Heart right ventricle (tissue), 16 donors: ENCODE results near the gene HDAC10. TPM values are rescaled to one million over a fixed set of nuclear protein-coding genes. Genes with fewer than 3 reads are reported as not detected.

Experiments
- ATAC-seq, 8 donors: fragments of 200-7000 bp; cut with Tn5 transposase; one replicate each; pipeline ENCODE4 v1.9.1; 2020; ENCODE audit warnings: mild to moderate bottlenecking in 8 of 8, moderate library complexity in 8 of 8, moderate number of reproducible peaks in 1 of 8
- DNase-seq, 2 donors: peaks; one replicate each; pipeline ENCODE4 v3.0.0-alpha.2; 2020
- H3K27ac ChIP-seq, 10 donors: fragments of 200-600 bp; sonication (generic) in 2 of 10; one replicate each; pipeline versions ENCODE4 v1.5.0 to v1.8.0; 2020 to 2022; ENCODE audit warnings: mild to moderate bottlenecking in 3 of 10
- H3K27me3 ChIP-seq, 7 donors: fragments of 200-600 bp; one replicate each; pipeline ENCODE4 v1.8.0; 2021 to 2022; ENCODE audit warnings: mild to moderate bottlenecking in 2 of 7
- H3K36me3 ChIP-seq, 9 donors: fragments of 200-600 bp; sonication (generic) in 1 of 9; one replicate each; pipeline versions ENCODE4 v1.5.0 to v1.8.0; 2020 to 2022; ENCODE audit warnings: mild to moderate bottlenecking in 2 of 9
- H3K4me1 ChIP-seq, 9 donors: fragments of 200-600 bp; sonication (generic) in 1 of 9; one replicate each; pipeline versions ENCODE4 v1.5.0 to v1.8.0; 2020 to 2022; ENCODE audit warnings: mild to moderate bottlenecking in 4 of 9
- H3K4me3 ChIP-seq, 10 donors: fragments of 200-600 bp; sonication (generic) in 2 of 10; one replicate each; pipeline versions ENCODE4 v1.5.0 to v1.8.0; 2020 to 2022; ENCODE audit warnings: mild to moderate bottlenecking in 7 of 10, moderate library complexity in 2 of 10
- H3K9me3 ChIP-seq, 11 donors: fragments of 200-600 bp in 10 of 11; sonication (generic) in 2 of 11; one replicate each; pipeline versions ENCODE4 v1.5.0 to v1.8.0; 2013 to 2022; ENCODE audit warnings: mild to moderate bottlenecking in 2 of 11, control low read depth in 1 of 11, moderate library complexity in 1 of 11
- CTCF ChIP-seq, 9 donors: fragments of 200-600 bp; sonication (generic) in 2 of 9; IDR thresholded peaks; one replicate each; pipeline versions ENCODE4 v1.5.0 to v1.8.0; 2021 to 2022; ENCODE audit warnings: antibody characterized with exemption in 9 of 9, mild to moderate bottlenecking in 5 of 9, moderate library complexity in 1 of 9
- WGBS, 2 donors: extraction: QIAGEN DNeasy Blood & Tissue Kit; methylation state at CpG; one replicate each; pipeline ENCODE4 v1.1.7; 2013; ENCODE audit warnings: inconsistent platforms in 1 of 2; 5-methylcytosine and 5-hydroxymethylcytosine counted together
- intact Hi-C, 10 donors: fragments of 100-400 bp; cut with DNase I; formaldehyde crosslinking; loops; one replicate each; pipeline versions ENCODE4 v1.11.1 to v1.14.2; 2022
- polyA plus RNA-seq, 2 donors: library from polyadenylated mRNA; stranded (reverse); fragments of 200-250 nt; gene quantifications; one replicate each; pipeline ENCODE4 v1.2.3, GENCODE V29; 2013
- total RNA-seq, 10 donors: library from RNA; stranded (reverse); fragmentation: NEBNext Ultra II Directional in 3 of 10; extraction: Animal tissue kit (Norgen Biotek cat#: 25700) in 3 of 10; gene quantifications; one replicate each; pipeline versions ENCODE4 v1.2.1 to v1.2.4, GENCODE V29; 2021 to 2023
- donor health status: Arrhythmogenic right ventricular cardiomyopathy.
- donor health status: ischemic (EF 13 %, LVEDD 7.1; RV severe dilation, severe dysfunction).
- donor health status: healthy with polysubstance abuse.
- donor health status: DM: no; HTN: yes; CAD: no.
- donor health status: DM: no; HTN: no; CAD: no.
- donor health status: ischemic (EF 25% LVEDD 6.9; RV normal size, moderate dysfunction).
- donor health status: ischemic (EF 25% LVEDD 5.7; RV mildly dilated, moderate dysfunction).
- donor health status: healthy.
- donor health status: DM: yes; HTN: yes; CAD: no.
- donor health status: Ischemic cardiomyopathy.
- donor health status: ischemic (EF 35%, LVEDD 5.7; RV mildly dilated, moderate dysfunction).
- donor health status: nonischemic (EF 11% LVEDD 7.7; RV severe dilation, severe dysfunction).
- donor health status: DM: yes; HTN: yes; CAD: no.
- donor health status: PGD.
- donor health status: ischemic (EF 29% LVEDD 5.4; RV normal size, mild dysfunction).
- donor health status: nonischemic (EF 23%, LVEDD 6.1; RV moderate dilation, normal function).

The HDAC10 gene
- total and polyA plus RNA-seq, 12 donors = 7.1 to 20.3 (median 10.3) TPM

GRCh38 chr22:50232481-50233151 lies 18.4 kb downstream of the HDAC10 start:
- DNase-seq (no peak), ATAC-seq (no peak)
- no peak overlapping the region for H3K4me3 ChIP-seq
- 93 to 94% methylated on average over 20 of the region's 20 CpGs for WGBS, 2 donors
- H3K36me3 ChIP-seq = peaks cover 0 to 81% (median 5%) of the 10 kb centered on the region in 9 donors
- intact Hi-C loops = no loop called here
- H3K4me1 ChIP-seq = no peaks in the 10 kb centered on the region
- H3K27ac ChIP-seq = no peak overlapping the region
- no peaks in the 10 kb centered on the region for H3K27me3 ChIP-seq
- TF ChIP-seq CTCF (IDR thresholded peaks at IDR 0.05) = no peak
- no peaks in the 10 kb centered on the region for H3K9me3 ChIP-seq

- 97% methylated on average over 16 of the region's 16 CpGs for WGBS, 2 donors
- no peak for ATAC-seq
Measured at GRCh38 chr22:50229370-50229769, 21.7 kb downstream of the HDAC10 start.

GRCh38 chr22:50228366-50228765 lies 22.7 kb downstream of the HDAC10 start:
- H3K9me3 ChIP-seq = no peaks in the 10 kb centered on the region
- no peaks in the 10 kb centered on the region for H3K27me3 ChIP-seq
- intact Hi-C loops = no loop called here
- peaks cover 0 to 96% (median 22%) of the 10 kb centered on the region in 9 donors for H3K36me3 ChIP-seq
- ATAC-seq (no peak), DNase-seq (no peak)
- H3K27ac ChIP-seq = no peak overlapping the region
- WGBS, 2 donors = 95 to 96% methylated on average over 9 of the region's 9 CpGs
- no peaks in the 10 kb centered on the region for H3K4me1 ChIP-seq
- no peak for TF ChIP-seq CTCF (IDR thresholded peaks at IDR 0.05)
- H3K4me3 ChIP-seq = no peak overlapping the region

More at GRCh38 chr22:50229370-50229769, 21.7 kb downstream of the HDAC10 start:
- Histone ChIP-seq H3K4me3 (no peak overlapping the region), H3K36me3 (peaks cover 0 to 89% (median 21%) of the 10 kb centered on the region in 9 donors), H3K4me1 (no peaks in the 10 kb centered on the region), H3K27ac (no peak overlapping the region), H3K9me3 (no peaks in the 10 kb centered on the region), H3K27me3 (no peaks in the 10 kb centered on the region)
- no peak for DNase-seq
- no peak for TF ChIP-seq CTCF (IDR thresholded peaks at IDR 0.05)
- intact Hi-C loops = no loop called here

- no peaks in the 10 kb centered on the region for H3K27me3 ChIP-seq
- H3K36me3 ChIP-seq = peaks cover 0 to 96% (median 17%) of the 10 kb centered on the region in 9 donors
- no peak overlapping the region for H3K4me3 ChIP-seq
- no peak overlapping the region for H3K27ac ChIP-seq
- H3K4me1 ChIP-seq = no peaks in the 10 kb centered on the region
- no peak for TF ChIP-seq CTCF (IDR thresholded peaks at IDR 0.05)
- H3K9me3 ChIP-seq = no peaks in the 10 kb centered on the region
- DNase-seq (no peak), ATAC-seq (no peak)
- 94 to 96% methylated on average over 25 of the region's 25 CpGs for WGBS, 2 donors
- intact Hi-C loops = no loop called here
Measured at GRCh38 chr22:50227579-50228215, 23.4 kb downstream of the HDAC10 start.
